GM19035 (cell line): ENCODE measurements around the gene CARD14.
A peak's percentile ranks its signal among the peaks of the same experiment; 100 is the strongest.
"Not testable (repeated sequence)": the region's sequence is repeated elsewhere in the genome, so short reads cannot be mapped to it uniquely, and the experiment has no call there.

Source experiments
- ATAC-seq: cut with Tn5 transposase; IDR thresholded peaks from one replicate; pipeline ENCODE4 v1.9.1; 2021; ENCODE audit not compliant: unreplicated experiment

Gene CARD14

GRCh38 chr17:80248001-80248893 is 78.4 kb downstream of the CARD14 start:
- ATAC-seq: no peak

- ATAC-seq: no peak
These were observed 79.3 kb downstream of the CARD14 start for GRCh38 chr17:80248894-80249710.

- ATAC-seq: no peak
These were observed 82.1 kb downstream of the CARD14 start for GRCh38 chr17:80251966-80252365.

GRCh38 chr17:80252871-80253270 is 83.0 kb downstream of the CARD14 start:
- ATAC-seq: no peak

- ATAC-seq: no peak
These were observed 84.0 kb downstream of the CARD14 start for GRCh38 chr17:80253631-80254395.

GRCh38 chr17:80254396-80255251 is 84.8 kb downstream of the CARD14 start:
- peak; percentile 57 for ATAC-seq

GRCh38 chr17:80256034-80256350 is 86.2 kb downstream of the CARD14 start:
- ATAC-seq: no peak

- no peak for ATAC-seq
These were observed 87.9 kb downstream of the CARD14 start for GRCh38 chr17:80257716-80258213.

- not testable (repeated sequence) for ATAC-seq
These were observed 88.5 kb downstream of the CARD14 start for GRCh38 chr17:80258296-80258695.
